Measurements from ENCODE around the gene PRAC1. TPM values are rescaled to one million over a fixed set of nuclear protein-coding genes. Genes with fewer than 3 reads are reported as not detected.
A peak's percentile ranks its signal among the peaks of the same experiment; 100 is the strongest.

Gene PRAC1
- total and polyA plus RNA-seq, 8 donors: not detected

DNA sequence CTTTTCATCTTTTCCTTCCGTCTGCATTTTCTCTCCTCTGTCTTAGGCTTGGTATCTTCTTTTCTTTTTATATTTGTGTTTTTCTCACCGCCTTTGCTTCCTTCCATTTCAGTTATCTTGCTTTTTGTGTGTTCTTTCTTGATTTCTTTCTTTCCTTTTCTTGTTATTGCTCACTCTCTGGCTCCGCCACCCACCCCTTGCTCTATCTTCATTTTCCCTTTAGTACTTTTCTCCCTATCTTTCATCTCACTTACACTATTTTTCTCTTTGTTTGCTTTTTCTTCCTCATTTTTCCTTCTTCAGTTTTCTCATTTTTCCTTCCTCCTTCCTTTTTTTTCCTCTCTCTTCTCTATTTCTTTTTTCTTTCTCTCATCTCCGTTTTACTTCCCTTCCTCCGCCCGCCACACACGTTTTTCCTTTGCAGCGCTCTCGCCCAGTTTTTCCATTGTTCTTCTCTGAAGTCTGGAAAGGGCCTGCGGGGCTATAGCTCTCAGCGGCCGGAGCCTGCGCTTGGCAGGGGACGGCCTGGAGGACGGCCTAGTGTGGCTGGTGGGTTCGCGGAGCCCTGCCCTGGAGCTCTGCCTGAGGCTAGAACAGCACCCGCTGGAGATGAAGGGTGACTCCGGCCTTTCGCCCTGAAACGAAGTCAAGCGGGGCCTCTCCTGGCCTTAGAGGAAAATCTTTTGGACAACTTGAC is 11.5 kb upstream of the PRAC1 start:
- Histone ChIP-seq H3K9me3 (no peaks in the 10 kb centered on the region), H3K27me3 (peaks cover 98 to 100% of the 10 kb centered on the region in 2 donors), H3K4me3 (no peak overlapping the region), H3K36me3 (no peaks in the 10 kb centered on the region), H3K4me1 (no peaks in the 10 kb centered on the region), H3K27ac (no peak overlapping the region)
- TF ChIP-seq, protein P1, sequence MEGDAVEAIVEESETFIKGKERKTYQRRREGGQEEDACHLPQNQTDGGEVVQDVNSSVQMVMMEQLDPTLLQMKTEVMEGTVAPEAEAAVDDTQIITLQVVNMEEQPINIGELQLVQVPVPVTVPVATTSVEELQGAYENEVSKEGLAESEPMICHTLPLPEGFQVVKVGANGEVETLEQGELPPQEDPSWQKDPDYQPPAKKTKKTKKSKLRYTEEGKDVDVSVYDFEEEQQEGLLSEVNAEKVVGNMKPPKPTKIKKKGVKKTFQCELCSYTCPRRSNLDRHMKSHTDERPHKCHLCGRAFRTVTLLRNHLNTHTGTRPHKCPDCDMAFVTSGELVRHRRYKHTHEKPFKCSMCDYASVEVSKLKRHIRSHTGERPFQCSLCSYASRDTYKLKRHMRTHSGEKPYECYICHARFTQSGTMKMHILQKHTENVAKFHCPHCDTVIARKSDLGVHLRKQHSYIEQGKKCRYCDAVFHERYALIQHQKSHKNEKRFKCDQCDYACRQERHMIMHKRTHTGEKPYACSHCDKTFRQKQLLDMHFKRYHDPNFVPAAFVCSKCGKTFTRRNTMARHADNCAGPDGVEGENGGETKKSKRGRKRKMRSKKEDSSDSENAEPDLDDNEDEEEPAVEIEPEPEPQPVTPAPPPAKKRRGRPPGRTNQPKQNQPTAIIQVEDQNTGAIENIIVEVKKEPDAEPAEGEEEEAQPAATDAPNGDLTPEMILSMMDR (IDR thresholded peaks at IDR 0.05): no peak
- no peak for DNase-seq
- intact Hi-C loops (cut with DNase I): no loop called here
- no peak for ATAC-seq

DNA sequence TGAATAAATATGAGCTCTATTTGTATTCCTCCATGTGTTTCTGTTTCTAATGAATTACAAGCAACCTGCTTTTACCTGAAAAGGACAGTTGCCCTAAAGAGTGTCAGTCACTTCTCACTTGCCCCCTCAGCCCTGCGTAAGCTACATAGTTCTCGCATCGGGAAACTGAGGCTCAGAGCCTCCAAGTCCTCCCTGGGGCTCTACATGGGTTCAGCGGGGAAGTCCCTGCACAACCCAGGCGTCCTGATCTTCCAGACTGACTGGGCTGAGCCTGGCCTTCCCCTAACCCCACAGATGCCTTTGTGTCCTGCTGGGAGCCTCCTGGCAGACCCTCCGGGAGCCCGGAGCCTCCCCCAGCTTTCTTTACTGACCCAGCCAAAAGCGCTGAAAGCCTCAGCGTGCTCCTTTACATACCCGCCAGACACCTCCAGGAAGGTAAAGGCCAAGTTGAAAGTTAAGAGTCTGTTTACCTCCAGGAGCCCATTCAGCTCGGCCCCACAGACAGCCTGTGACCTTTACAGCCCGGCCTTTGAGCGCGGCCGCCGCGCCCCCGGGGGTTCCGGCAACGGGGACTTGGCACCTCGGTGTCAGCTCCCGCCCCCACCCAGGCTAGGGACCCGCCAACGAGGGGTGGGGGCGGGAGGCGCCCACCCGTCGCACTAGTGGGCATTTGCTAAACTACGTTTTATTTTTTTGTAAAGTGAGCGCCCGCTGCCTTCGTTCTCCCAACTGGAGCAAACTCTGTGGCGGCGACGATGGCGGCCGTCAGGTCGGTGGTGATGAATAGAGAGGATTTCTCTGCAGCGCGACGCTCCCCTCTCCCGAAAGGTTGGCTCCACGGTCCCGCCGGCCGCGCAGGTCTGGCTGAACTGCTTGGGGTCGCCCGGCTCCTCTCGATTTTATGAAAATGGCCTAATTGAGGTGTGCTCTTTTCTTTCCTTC is 10.6 kb upstream of the PRAC1 start:
- Histone ChIP-seq H3K27me3 (peaks cover 97 to 100% of the 10 kb centered on the region in 2 donors), H3K4me3 (no peak overlapping the region), H3K4me1 (peaks cover 0 to 6% of the 10 kb centered on the region in 2 donors), H3K36me3 (no peaks in the 10 kb centered on the region), H3K9me3 (no peaks in the 10 kb centered on the region), H3K27ac (no peak overlapping the region)
- TF ChIP-seq, protein P1 (IDR thresholded peaks at IDR 0.05): no peak
- DNase-seq: peak in 1 of 4 donors; percentile 68
- intact Hi-C loops (cut with DNase I): no loop called here
- ATAC-seq: no peak

DNA sequence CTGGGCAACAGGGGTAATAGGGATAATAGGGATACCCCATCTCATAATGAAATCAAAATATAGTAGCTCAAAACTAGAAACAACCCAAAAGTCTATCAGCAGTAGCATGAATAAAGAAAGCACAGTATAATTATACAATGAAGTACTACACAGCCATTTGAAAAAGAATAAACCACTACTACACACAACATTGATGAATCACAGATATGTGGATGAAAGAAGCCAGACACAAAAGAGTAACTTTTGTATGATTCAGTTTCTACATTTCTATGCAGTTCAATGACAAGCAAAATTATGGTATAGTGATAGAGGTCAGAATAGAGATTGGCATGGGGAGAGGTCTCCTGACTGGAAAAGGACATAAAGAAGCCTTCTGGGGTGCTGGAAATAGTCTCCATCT is 9.0 kb upstream of the PRAC1 start:
- peaks cover 0 to 6% of the 10 kb centered on the region in 2 donors for H3K4me1 ChIP-seq
- H3K27me3 ChIP-seq: peaks cover 98 to 100% of the 10 kb centered on the region in 2 donors
- TF ChIP-seq, protein P1 (IDR thresholded peaks at IDR 0.05): no peak
- no peaks in the 10 kb centered on the region for H3K36me3 ChIP-seq
- ATAC-seq (no peak), DNase-seq (no peak)
- intact Hi-C loops (cut with DNase I): no loop called here
- no peak overlapping the region for H3K4me3 ChIP-seq
- H3K9me3 ChIP-seq: no peaks in the 10 kb centered on the region
- H3K27ac ChIP-seq: no peak overlapping the region

DNA sequence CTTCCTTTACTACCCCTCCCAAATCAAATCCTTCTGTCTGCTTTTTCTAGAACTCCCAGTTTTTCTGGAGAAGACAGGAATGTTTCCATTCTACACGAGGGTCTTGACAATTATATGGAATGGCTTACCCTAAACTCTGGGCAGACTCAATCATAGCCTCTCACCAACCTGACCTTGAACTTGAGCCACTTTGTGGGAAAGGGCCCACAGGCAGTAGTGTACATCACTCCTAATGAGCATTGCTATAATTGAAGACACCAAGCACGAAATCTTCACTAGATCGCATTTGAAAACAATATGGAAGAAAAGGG is 7.9 kb upstream of the PRAC1 start:
- TF ChIP-seq, protein P1 (IDR thresholded peaks at IDR 0.05): no peak
- Histone ChIP-seq H3K27ac (no peak overlapping the region), H3K4me3 (no peak overlapping the region), H3K36me3 (no peaks in the 10 kb centered on the region), H3K4me1 (peaks cover 0 to 6% of the 10 kb centered on the region in 2 donors), H3K27me3 (peaks cover 98 to 100% of the 10 kb centered on the region in 2 donors), H3K9me3 (no peaks in the 10 kb centered on the region)
- ATAC-seq: no peak
- DNase-seq: no peak
- intact Hi-C loops (cut with DNase I): no loop called here
